Gastroesophageal sphincter (tissue), 3 donors: ENCODE data around the gene IGFL2.

Experiments
- EP300 ChIP-seq: sonication (generic); formaldehyde crosslinking; IDR thresholded peaks from one replicate; pipeline ENCODE4 v1.6.1; 2017; ENCODE audit warnings: antibody characterized with exemption, mild to moderate bottlenecking
- POLR2A ChIP-seq, 2 donors: fragments of 450-650 bp; IDR thresholded peaks; one replicate each; pipeline ENCODE4 v1.6.1; 2017; ENCODE audit warnings: antibody characterized with exemption in 2 of 2, mild to moderate bottlenecking in 2 of 2, moderate library complexity in 1 of 2
- POLR2AphosphoS5 ChIP-seq: sonication (generic); formaldehyde crosslinking; IDR thresholded peaks from one replicate; pipeline ENCODE4 v1.6.1; 2017; ENCODE audit warnings: antibody characterized with exemption
- TF ChIP-seq, protein P1 (sequence below), 4 experiments: fragments of 200-600 bp in 2 of 4; fragments of 450-650 bp in 2 of 4; sonication (generic) in 1 of 4; IDR thresholded peaks; one replicate each; pipeline ENCODE4 v1.5.1; 2017 to 2019; ENCODE audit warnings: antibody characterized with exemption in 4 of 4, mild to moderate bottlenecking in 2 of 4, moderate library complexity in 2 of 4

DNA sequence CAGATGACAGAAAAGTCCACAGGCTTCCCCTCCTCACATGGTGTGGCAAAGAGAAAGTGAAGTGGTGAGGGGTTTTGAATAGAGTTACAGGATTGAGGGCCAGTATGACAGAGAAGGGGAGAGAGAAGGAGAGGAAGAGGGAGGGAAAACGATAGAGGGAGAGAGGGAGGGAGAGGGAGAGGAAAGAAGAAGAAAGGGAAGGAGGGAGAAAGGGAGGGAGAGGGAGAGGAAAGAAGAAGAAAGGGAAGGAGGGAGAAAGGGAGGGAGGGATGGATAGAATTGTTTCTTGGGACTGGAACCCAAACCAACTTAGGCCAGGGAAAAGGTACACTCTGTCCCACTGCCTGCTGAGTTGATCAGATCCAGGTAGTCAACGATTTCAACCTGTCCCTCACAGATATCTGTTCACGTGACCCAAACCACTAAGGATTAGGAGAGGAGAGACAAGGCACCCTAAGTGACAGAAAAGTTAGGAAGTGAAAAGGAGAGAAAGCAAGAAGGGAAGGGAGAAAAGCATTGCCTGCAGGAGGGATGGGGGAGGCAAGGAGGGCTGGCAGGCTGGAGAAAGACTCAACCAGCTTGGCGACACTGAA lies 15.4 kb upstream of the IGFL2 start:
- TF ChIP-seq, protein P1, sequence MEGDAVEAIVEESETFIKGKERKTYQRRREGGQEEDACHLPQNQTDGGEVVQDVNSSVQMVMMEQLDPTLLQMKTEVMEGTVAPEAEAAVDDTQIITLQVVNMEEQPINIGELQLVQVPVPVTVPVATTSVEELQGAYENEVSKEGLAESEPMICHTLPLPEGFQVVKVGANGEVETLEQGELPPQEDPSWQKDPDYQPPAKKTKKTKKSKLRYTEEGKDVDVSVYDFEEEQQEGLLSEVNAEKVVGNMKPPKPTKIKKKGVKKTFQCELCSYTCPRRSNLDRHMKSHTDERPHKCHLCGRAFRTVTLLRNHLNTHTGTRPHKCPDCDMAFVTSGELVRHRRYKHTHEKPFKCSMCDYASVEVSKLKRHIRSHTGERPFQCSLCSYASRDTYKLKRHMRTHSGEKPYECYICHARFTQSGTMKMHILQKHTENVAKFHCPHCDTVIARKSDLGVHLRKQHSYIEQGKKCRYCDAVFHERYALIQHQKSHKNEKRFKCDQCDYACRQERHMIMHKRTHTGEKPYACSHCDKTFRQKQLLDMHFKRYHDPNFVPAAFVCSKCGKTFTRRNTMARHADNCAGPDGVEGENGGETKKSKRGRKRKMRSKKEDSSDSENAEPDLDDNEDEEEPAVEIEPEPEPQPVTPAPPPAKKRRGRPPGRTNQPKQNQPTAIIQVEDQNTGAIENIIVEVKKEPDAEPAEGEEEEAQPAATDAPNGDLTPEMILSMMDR (IDR thresholded peaks at IDR 0.05): no peak
- TF ChIP-seq POLR2A (IDR thresholded peaks at IDR 0.05): no peak
- no peak for TF ChIP-seq POLR2AphosphoS5
- TF ChIP-seq EP300: no peak
